Mesenteric fat pad (tissue), 1 donor: ENCODE results near the gene ATP11A. TPM values are rescaled to one million over a fixed set of nuclear protein-coding genes. Genes with fewer than 3 reads are reported as not detected.

Source experiments
- DNase-seq: peaks from one replicate; pipeline ENCODE4 v3.0.0-alpha.2; 2020; ENCODE audit warnings: low spot score
- total RNA-seq: library from RNA; stranded (reverse); fragmentation: NEBNext Ultra II Directional; extraction: Animal tissue kit (Norgen Biotek cat#: 25700); gene quantifications from one replicate; pipeline ENCODE4 v1.2.1, GENCODE V29; 2021
- donor health status: DM: yes; HTN: yes; CAD: no.

ATP11A gene
- total RNA-seq, 1 donor from 2014 or later: 63.5 TPM

- no peak for DNase-seq
These were observed 227.3 kb downstream of the ATP11A start for GRCh38 chr13:112917056-112917664.

- DNase-seq: no peak
These were observed 227.9 kb downstream of the ATP11A start for GRCh38 chr13:112917737-112918136.

GRCh38 chr13:112918266-112918665 is 228.4 kb downstream of the ATP11A start:
- no peak for DNase-seq

DNA sequence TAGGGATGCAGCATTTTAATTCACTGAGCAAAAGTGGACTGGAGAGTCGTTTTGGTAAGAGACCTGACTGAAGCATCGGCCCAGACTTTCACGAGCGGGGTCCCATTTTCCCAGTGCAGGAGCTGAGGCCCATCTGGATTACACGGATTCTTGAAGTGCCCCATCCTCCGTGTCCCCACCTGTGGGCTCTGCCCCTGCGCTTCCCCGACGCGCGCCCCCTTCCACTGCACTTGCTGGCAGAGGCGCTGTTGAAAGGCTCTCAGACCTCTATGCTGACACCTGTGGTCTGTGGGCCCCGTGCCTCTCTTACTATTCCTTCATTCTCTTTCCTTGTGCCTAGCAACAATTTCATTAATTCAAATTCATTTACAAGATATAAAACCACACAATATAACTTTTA is 228.9 kb downstream of the ATP11A start:
- DNase-seq: no peak

DNA sequence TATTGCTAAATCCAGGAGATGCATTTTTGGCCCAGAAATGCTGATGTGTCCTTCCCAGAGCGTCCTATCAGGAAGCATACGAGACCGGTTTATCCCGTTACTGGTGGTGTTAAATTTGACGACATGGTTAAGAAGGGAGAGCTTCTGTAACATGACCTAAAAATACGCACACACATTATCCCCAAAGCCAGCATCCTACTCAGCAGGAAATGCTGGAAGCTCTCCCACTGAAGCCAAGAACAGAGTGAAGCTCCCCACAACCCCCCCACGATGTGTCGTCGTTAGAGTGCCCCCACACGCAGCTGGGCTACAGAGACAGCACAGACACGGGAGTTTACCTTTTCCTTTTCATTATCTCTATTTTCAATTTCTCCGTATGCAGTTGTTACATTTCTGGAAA is 234.1 kb downstream of the ATP11A start:
- no peak for DNase-seq

DNA sequence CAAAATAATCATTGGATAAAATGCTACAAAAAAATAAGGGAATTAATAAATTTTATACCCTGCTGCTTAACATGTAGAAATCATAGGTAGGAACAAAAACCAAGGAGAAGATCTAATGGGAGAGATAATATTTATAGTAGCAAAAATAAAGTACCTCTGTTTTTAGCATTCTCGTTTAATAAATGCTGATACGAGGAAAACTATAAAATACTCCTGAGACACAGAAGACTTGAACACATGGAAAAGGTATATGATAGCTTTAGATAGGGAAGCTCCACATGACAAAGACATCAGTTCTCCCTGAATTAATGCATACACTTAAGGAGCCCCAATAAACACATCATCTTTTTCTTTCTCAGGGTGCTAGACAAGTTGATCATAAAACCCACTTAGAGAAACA is 234.5 kb downstream of the ATP11A start:
- DNase-seq: no peak

DNA sequence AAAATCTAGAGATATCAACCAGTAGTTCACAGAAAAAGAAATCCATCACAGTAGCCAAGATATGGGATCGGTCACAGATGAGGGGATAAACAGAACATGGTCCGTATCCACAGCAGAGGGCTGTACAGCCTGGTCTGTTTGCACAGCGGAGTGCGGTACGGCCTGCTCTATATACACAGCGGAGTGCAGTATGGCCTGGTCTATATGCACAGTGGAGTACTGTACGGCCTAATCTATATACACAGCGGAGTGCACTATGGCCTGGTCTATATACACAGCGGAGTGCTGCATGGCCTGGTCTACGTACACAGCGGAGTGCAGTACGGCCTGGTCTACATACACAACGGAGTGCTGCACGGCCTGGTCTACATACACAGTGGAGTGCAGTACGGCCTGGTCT is 236.2 kb downstream of the ATP11A start:
- DNase-seq: no peak

- no peak for DNase-seq
These were observed 237.2 kb downstream of the ATP11A start for GRCh38 chr13:112926993-112927392.

DNA sequence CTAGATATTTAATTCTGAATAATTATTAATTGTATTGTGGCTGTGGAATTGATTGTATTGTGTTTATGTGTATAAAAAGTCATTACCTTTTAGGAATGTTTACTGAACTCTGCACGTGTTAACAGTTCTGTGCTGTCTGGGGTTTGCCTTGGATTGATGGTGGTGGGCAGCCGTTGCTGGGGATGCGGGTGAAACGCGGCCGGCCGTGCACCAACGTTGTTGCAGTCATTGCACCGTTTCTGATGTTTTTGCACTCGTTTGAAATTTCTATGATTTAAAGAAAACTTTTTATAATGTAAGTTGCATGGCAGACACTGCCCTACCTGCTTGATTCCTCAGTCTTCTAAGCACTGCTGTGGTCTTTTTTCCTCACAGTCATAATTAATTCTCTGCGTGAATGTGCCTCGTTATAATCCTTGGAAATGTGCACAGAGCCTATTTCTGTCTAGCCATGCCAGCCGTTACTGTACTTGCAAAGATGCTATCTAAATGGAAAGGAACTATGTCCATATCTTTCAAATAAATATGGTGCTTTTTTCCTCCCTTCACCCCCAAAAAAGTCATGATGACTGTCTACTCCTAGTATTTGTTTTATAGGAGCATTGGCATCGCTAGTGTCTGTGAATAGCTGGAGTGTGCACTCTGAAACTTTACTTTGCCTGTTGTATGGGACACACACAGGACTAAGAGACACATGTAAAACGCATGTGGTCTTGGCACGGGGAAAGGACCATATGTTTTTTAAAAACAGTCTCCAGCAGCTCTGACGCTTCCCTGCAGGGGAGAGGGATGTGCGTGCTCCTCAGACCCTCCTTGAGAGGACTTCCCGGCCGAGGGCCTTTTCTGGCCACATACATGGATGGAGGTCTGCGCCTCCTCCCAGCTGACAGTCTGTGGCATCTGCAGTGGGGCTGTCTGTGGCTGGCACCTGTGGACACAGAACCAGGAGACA is 238.5 kb downstream of the ATP11A start:
- DNase-seq: no peak

DNA sequence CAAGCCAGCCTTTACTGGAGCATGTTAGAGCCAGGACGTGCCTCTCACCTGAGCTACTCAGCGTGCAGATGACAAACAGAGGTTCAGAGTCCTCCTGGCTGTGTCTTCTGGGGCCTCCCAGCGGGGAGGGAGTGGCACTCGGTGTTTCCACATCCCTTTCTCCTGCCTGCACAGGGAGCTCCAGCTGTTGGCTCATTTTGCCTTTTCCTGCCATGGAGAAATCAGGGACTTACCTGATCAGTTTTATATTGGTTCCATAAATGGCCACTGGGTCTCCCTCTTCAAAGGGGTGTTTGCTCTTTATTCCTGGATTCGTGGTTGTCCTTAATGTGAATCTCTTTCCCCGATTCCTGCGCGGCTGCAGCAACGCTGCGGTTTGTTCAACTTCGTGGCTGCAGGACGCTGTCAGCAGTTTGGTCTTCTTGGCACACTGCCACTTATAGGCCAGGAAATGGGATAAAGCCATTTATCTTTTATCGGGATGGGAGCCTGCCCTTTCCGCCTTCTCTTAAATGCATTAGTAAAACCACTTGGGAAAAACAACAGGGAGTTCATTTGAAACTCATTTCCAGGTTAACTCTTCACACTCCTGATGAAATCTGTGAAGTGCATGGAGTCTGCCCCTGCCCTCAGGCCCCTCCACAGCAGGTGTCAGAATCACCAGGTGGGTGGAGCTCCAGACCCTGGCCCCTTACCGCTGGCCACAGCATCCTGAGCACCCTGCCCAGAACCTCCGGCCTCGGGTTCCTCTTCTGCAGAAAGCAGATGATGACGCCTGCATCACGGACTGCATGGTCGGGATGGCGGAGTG is 239.3 kb downstream of the ATP11A start:
- no peak for DNase-seq

- DNase-seq: no peak
These were observed 239.9 kb downstream of the ATP11A start for GRCh38 chr13:112929783-112930055.

GRCh38 chr13:112930192-112930591 is 240.4 kb downstream of the ATP11A start:
- DNase-seq: no peak

- no peak for DNase-seq
These were observed 241.4 kb downstream of the ATP11A start for GRCh38 chr13:112931028-112931934.

GRCh38 chr13:112932971-112933370 is 243.1 kb downstream of the ATP11A start:
- no peak for DNase-seq

DNA sequence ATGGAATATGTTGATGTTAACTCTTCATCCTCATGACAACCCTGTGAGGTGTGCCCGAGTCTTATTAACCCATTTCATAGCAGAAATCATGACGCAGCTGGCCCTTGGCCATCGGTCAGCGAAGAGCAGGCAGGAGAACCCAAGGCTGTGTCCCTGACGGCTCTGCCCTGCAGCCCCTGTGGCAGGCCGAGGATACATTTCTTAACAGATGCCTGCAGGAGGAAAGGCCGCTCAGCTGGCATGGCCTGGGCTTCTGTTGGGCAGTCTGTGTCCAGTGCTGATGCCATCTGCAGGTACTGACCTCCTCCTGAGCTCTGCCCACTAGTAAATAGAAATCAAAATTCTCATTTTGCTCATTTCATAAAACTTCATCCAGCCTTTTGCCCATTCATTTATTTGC is 243.8 kb downstream of the ATP11A start:
- DNase-seq: no peak

DNA sequence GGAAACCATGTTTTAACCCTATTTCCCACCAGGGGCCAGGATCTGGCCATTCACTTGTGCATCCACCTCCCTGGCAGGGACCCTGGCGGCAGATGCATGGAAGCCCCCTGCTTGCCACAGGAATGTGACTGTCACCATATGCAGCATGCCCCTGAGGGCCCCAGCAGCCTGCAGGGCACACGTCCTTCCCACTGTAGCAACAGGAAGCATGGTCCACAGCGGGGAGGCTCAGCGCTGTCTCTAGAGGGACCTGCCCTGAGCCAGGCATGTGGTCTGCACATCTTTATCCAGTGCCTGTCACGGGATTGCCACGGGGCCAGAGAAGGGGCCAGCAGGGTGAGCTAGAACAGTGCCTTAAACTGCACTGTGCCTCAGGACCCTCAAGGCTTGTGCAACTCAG is 244.2 kb downstream of the ATP11A start:
- no peak for DNase-seq

Other genes starting within 250 kb of the ATP11A start
- 27.3 TPM for gene TUBGCP3, start 101.9 kb upstream of the ATP11A start, total RNA-seq